Smooth muscle cell (in vitro differentiated cells): ENCODE results near the gene TNRC18. TPM values are rescaled to one million over a fixed set of nuclear protein-coding genes. Genes with fewer than 3 reads are reported as not detected.

ENCODE experiments used
- DNase-seq: peaks from one replicate; lab custom pipeline; 2025; ENCODE audit not compliant: unreplicated experiment; lab: John Stamatoyannopoulos, UW
- H2AFZ ChIP-seq: fragments of 200-600 bp; sonication (generic); 2 replicates; pipeline ENCODE4 v1.6.0; 2016; ENCODE audit warnings: antibody characterized with exemption, low read depth, mild to moderate bottlenecking
- H3F3A ChIP-seq: fragments of 200-600 bp; sonication (generic); 2 replicates; pipeline ENCODE4 v1.6.0; 2017; ENCODE audit warnings: antibody characterized with exemption, low read depth
- H3K27ac ChIP-seq: fragments of 200-600 bp; sonication (generic); 2 replicates; pipeline ENCODE4 v1.5.1; 2016; ENCODE audit warnings: low read depth, mild to moderate bottlenecking
- H3K27me3 ChIP-seq: fragments of 200-600 bp; sonication (generic); 2 replicates; pipeline ENCODE4 v1.6.1; 2016; ENCODE audit warnings: low read depth, mild to moderate bottlenecking
- H3K36me3 ChIP-seq: fragments of 200-600 bp; sonication (generic); 2 replicates; pipeline ENCODE4 v1.5.1; 2016; ENCODE audit warnings: low read depth
- H3K4me1 ChIP-seq: fragments of 200-600 bp; sonication (generic); 2 replicates; pipeline ENCODE4 v1.5.1; 2016; ENCODE audit warnings: low read depth
- H3K4me2 ChIP-seq: fragments of 200-600 bp; sonication (generic); 2 replicates; pipeline ENCODE4 v1.6.0; 2016; ENCODE audit warnings: mild to moderate bottlenecking
- H3K4me3 ChIP-seq: fragments of 200-600 bp; sonication (generic); 2 replicates; pipeline ENCODE4 v1.5.1; 2016; ENCODE audit warnings: mild to moderate bottlenecking
- H3K79me2 ChIP-seq: fragments of 200-600 bp; sonication (generic); 2 replicates; pipeline ENCODE4 v1.6.0; 2016; ENCODE audit warnings: low read depth, mild to moderate bottlenecking
- H3K9ac ChIP-seq: fragments of 200-600 bp; sonication (generic); 2 replicates; pipeline ENCODE4 v1.6.0; 2016; ENCODE audit warnings: low read depth
- H3K9me3 ChIP-seq: fragments of 200-600 bp; sonication (generic); replicated peaks from 2 replicates; pipeline ENCODE4 v1.5.1; 2016; ENCODE audit warnings: low read depth
- H4K20me1 ChIP-seq: fragments of 200-600 bp; sonication (generic); 2 replicates; pipeline ENCODE4 v1.6.0; 2016; ENCODE audit warnings: low read depth
- WGBS: methylation state at CpG from one replicate; pipeline ENCODE4 v1.1.7; 2016; ENCODE audit warnings: low lambda C conversion rate; 5-methylcytosine and 5-hydroxymethylcytosine counted together
- polyA plus RNA-seq: library from polyadenylated mRNA; unstranded; fragments of >200 nt; fragmentation: Nextera tagmentation; extraction: Ambion mirVana; gene quantifications from 2 replicates; pipeline ENCODE4 v1.2.1, GENCODE V29; 2016
- total RNA-seq: library from RNA; depleted of rRNA; stranded (reverse); fragments of >200 nt; gene quantifications from 2 replicates; pipeline ENCODE4 v1.2.3, GENCODE V29; 2014
- TF ChIP-seq, protein P1 (sequence below): fragments of 200-600 bp; sonication (generic); IDR thresholded peaks from 2 replicates; pipeline ENCODE4 v1.5.1; 2017; ENCODE audit warnings: borderline replicate concordance, mild to moderate bottlenecking, antibody characterized with exemption; ENCODE audit not compliant: insufficient read depth, poor library complexity, severe bottlenecking

Gene TNRC18
- total and polyA plus RNA-seq, 2 experiments from 2014 or later, result 6.4 to 40.3 TPM

DNA sequence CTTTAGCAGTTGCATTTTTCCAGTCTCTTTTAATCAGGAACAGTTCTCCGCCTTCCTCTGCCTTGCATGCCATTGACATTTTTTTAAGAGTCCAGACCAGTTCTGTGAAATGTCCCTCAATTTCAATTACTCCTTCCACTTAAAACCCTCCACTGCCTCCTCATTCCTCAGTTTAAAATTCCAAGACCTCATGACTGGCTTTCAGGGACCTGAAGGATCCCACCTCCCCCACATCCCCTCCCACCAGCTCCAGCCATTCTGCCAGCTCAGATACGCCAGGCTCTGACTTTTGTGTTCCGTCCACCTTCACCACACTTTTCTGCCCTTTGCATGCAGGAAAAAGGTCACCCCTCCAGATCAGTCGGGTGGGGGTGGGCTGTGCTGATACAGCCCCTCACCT, 8.7 kb downstream of the TNRC18 start:
- Histone ChIP-seq H4K20me1 (peaks cover 94% of the 10 kb centered on the region), H2AFZ (no peak overlapping the region), H3K4me3 (no peak overlapping the region), H3K9me3 (no peaks in the 10 kb centered on the region), H3K27ac (peak overlapping the region; percentile 69), H3K4me2 (peak overlapping the region; percentile 54), H3K27me3 (no peaks in the 10 kb centered on the region), H3K36me3 (no peaks in the 10 kb centered on the region), H3K9ac (no peak overlapping the region), H3K4me1 (peaks cover 22% of the 10 kb centered on the region), H3F3A (peaks cover 7% of the 10 kb centered on the region), H3K79me2 (peaks cover 98% of the 10 kb centered on the region)
- TF ChIP-seq, protein P1, sequence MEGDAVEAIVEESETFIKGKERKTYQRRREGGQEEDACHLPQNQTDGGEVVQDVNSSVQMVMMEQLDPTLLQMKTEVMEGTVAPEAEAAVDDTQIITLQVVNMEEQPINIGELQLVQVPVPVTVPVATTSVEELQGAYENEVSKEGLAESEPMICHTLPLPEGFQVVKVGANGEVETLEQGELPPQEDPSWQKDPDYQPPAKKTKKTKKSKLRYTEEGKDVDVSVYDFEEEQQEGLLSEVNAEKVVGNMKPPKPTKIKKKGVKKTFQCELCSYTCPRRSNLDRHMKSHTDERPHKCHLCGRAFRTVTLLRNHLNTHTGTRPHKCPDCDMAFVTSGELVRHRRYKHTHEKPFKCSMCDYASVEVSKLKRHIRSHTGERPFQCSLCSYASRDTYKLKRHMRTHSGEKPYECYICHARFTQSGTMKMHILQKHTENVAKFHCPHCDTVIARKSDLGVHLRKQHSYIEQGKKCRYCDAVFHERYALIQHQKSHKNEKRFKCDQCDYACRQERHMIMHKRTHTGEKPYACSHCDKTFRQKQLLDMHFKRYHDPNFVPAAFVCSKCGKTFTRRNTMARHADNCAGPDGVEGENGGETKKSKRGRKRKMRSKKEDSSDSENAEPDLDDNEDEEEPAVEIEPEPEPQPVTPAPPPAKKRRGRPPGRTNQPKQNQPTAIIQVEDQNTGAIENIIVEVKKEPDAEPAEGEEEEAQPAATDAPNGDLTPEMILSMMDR, result no peak
- 27% methylated on average over 4 of the region's 4 CpGs for WGBS
- DNase-seq, result no peak

DNA sequence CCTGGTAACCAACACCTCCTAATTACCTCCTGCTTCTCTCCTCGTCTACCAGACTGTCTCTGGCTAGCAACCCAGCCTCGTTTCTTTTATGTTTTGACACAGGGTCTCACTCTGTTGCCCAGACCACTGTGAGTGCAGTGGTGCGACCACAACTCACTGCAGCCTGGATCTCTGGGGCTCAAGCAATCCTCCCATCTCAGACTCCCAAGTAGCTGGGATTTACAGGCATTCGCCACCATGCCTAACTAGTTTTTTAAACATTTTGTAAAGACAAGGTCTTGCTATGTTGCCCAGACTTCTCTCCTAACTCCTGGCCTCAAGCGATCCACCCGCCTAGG, 10.2 kb downstream of the TNRC18 start:
- H3K4me3 ChIP-seq, result no peak overlapping the region
- H3K9me3 ChIP-seq, result no peaks in the 10 kb centered on the region
- H3K79me2 ChIP-seq, result peaks cover 98% of the 10 kb centered on the region
- peaks cover 94% of the 10 kb centered on the region for H4K20me1 ChIP-seq
- peak overlapping the region; percentile 26 for H3K27ac ChIP-seq
- 66% methylated on average over 6 of the region's 6 CpGs for WGBS
- TF ChIP-seq, protein P1, result no peak
- H3K4me2 ChIP-seq, result no peak overlapping the region
- DNase-seq, result no peak
- H2AFZ ChIP-seq, result no peak overlapping the region
- H3K36me3 ChIP-seq, result no peaks in the 10 kb centered on the region
- H3K9ac ChIP-seq, result no peak overlapping the region
- H3F3A ChIP-seq, result peaks cover 7% of the 10 kb centered on the region
- H3K4me1 ChIP-seq, result peaks cover 10% of the 10 kb centered on the region
- no peaks in the 10 kb centered on the region for H3K27me3 ChIP-seq

DNA sequence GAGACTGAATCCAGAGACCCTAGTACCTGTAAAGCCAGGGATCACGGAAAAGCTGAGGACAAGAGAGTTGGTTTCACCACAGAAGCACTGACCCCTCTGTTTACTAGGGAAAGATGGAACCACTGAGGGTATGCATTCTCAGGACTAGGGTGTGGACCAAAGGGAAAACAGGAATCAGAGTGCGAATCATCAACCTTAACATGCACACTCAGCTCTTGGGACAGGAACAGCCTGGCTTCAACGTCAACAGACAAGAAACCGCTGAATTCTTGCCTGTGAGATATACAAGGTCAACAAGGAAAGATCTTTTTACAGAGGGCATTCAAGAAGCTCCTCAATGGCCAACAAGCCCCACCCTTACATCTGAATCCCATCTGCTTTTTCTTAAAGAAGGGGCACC, 14.9 kb downstream of the TNRC18 start:
- Histone ChIP-seq H3K4me3 (no peak overlapping the region), H4K20me1 (peaks cover 98% of the 10 kb centered on the region), H3K4me2 (no peak overlapping the region), H3K27ac (no peak overlapping the region), H3K9ac (no peak overlapping the region), H3K36me3 (no peaks in the 10 kb centered on the region), H3K9me3 (no peaks in the 10 kb centered on the region), H3K27me3 (no peaks in the 10 kb centered on the region), H3K4me1 (no peaks in the 10 kb centered on the region), H2AFZ (no peak overlapping the region), H3K79me2 (peaks cover 98% of the 10 kb centered on the region), H3F3A (no peaks in the 10 kb centered on the region)
- no peak for DNase-seq
- 45% methylated on average over 4 of the region's 4 CpGs for WGBS
- TF ChIP-seq, protein P1, result no peak
